Gastrocnemius medialis (tissue), 4 donors: ENCODE data around the gene TRIM41. TPM values are rescaled to one million over a fixed set of nuclear protein-coding genes. Genes with fewer than 3 reads are reported as not detected.

ENCODE experiments used
- ATAC-seq, 2 donors: fragments of 150-250 bp; one replicate each; pipeline ENCODE4 v1.9.1; 2016
- DNase-seq, 2 donors: peaks; one replicate each; pipeline ENCODE4 v3.0.0-alpha.2; 2019
- H3K27ac ChIP-seq, 4 donors: fragments of 200-600 bp; sonication (generic); 1 replicate in 1 of 4; 2 replicates in 3 of 4; pipeline ENCODE4 v1.5.1; 2016 to 2018; ENCODE audit warnings: mild to moderate bottlenecking in 2 of 4, moderate library complexity in 1 of 4
- H3K27me3 ChIP-seq, 3 donors: fragments of 200-600 bp; sonication (generic) in 2 of 3; 1 replicate in 1 of 3; 2 replicates in 2 of 3; pipeline versions ENCODE4 v1.5.1 to v1.6.0; 2016 to 2019; ENCODE audit warnings: mild to moderate bottlenecking in 1 of 3, moderate library complexity in 1 of 3
- H3K36me3 ChIP-seq, 2 donors: fragments of 200-600 bp; sonication (generic) in 1 of 2; one replicate each; pipeline ENCODE4 v1.5.1; 2017 to 2018
- H3K4me1 ChIP-seq, 2 donors: fragments of 200-600 bp; sonication (generic) in 1 of 2; one replicate each; pipeline ENCODE4 v1.5.1; 2016 to 2017; ENCODE audit warnings: mild to moderate bottlenecking in 2 of 2
- H3K4me3 ChIP-seq, 4 donors: fragments of 200-600 bp; sonication (generic) in 3 of 4; 1 replicate in 1 of 4; 2 replicates in 3 of 4; pipeline ENCODE4 v1.5.1; 2016 to 2019; ENCODE audit warnings: mild to moderate bottlenecking in 2 of 4
- H3K9me3 ChIP-seq, 3 donors: fragments of 200-600 bp; sonication (generic) in 2 of 3; 1 replicate in 1 of 3; 2 replicates in 2 of 3; pipeline ENCODE4 v1.5.1; 2016 to 2019
- POLR2A ChIP-seq, 2 donors: fragments of 450-650 bp; IDR thresholded peaks; one replicate each; pipeline ENCODE4 v1.6.1; 2017; ENCODE audit warnings: antibody characterized with exemption in 2 of 2, mild to moderate bottlenecking in 2 of 2, moderate library complexity in 2 of 2
- in situ Hi-C, 4 donors: fragments of 200-750 bp; cut with MboI; loops; one replicate each; pipeline versions ENCODE4 v1.15.0 to v1.8.0; 2017; ENCODE audit warnings: low sequenced_read_pairs in 4 of 4
- intact Hi-C: fragments of 100-400 bp; cut with DNase I; formaldehyde crosslinking; loops from one replicate; pipeline ENCODE4 v1.15.1; 2023; ENCODE audit warnings: low total_unique reads
- total RNA-seq, 4 donors: library from RNA; depleted of rRNA; stranded (reverse); fragments of >200 nt; gene quantifications; one replicate each; pipeline versions ENCODE4 v1.1.0 to v1.2.3, GENCODE V29; 2016
- TF ChIP-seq, protein P1 (sequence below), 5 experiments: fragments of 450-650 bp in 3 of 5; fragments of 200-600 bp in 2 of 5; sonication (generic) in 2 of 5; IDR thresholded peaks in 4 of 5; conservative IDR thresholded peaks in 1 of 5; 1 replicate in 4 of 5; 2 replicates in 1 of 5; pipeline ENCODE4 v1.5.1; 2016 to 2019; ENCODE audit warnings: antibody characterized with exemption in 5 of 5, mild to moderate bottlenecking in 3 of 5, moderate library complexity in 3 of 5

The TRIM41 gene
- total RNA-seq, 4 donors from 2014 or later, result 15.6 to 23.5 (median 21.6) TPM

DNA sequence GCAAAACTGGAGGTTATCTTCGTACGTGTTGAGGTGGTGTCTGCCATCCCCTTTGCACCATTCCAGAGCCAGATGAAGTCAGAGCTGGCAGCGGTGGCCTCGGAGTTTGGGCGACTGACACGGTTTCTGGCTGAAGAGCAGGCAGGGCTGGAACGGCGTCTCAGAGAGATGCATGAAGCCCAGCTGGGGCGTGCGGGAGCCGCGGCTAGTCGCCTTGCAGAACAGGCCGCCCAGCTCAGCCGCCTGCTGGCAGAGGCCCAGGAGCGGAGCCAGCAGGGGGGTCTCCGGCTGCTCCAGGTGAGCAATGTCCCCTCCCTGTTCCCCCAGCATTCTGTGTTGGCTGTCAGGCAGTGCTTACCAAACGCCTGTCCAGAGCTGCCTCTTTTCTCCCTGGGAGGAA is 9.5 kb downstream of the TRIM41 start:
- intact Hi-C loops (no loop called here), in situ Hi-C loops (no loop called here)
- H3K4me1 ChIP-seq, result no peaks in the 10 kb centered on the region
- H3K9me3 ChIP-seq, result no peaks in the 10 kb centered on the region
- H3K4me3 ChIP-seq, result no peak overlapping the region
- TF ChIP-seq, protein P1, sequence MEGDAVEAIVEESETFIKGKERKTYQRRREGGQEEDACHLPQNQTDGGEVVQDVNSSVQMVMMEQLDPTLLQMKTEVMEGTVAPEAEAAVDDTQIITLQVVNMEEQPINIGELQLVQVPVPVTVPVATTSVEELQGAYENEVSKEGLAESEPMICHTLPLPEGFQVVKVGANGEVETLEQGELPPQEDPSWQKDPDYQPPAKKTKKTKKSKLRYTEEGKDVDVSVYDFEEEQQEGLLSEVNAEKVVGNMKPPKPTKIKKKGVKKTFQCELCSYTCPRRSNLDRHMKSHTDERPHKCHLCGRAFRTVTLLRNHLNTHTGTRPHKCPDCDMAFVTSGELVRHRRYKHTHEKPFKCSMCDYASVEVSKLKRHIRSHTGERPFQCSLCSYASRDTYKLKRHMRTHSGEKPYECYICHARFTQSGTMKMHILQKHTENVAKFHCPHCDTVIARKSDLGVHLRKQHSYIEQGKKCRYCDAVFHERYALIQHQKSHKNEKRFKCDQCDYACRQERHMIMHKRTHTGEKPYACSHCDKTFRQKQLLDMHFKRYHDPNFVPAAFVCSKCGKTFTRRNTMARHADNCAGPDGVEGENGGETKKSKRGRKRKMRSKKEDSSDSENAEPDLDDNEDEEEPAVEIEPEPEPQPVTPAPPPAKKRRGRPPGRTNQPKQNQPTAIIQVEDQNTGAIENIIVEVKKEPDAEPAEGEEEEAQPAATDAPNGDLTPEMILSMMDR (IDR thresholded peaks at IDR 0.05 in 4 of 5, conservative IDR thresholded peaks at IDR 0.05 in 1 of 5), result no peak
- TF ChIP-seq POLR2A (IDR thresholded peaks at IDR 0.05), result no peak
- no peaks in the 10 kb centered on the region for H3K27me3 ChIP-seq
- no peak overlapping the region for H3K27ac ChIP-seq
- DNase-seq (peak in 1 of 2 donors; percentile 44), ATAC-seq (peak in 1 of 2 donors; percentile 18)
- H3K36me3 ChIP-seq, result peaks cover 6 to 65% of the 10 kb centered on the region in 2 donors

DNA sequence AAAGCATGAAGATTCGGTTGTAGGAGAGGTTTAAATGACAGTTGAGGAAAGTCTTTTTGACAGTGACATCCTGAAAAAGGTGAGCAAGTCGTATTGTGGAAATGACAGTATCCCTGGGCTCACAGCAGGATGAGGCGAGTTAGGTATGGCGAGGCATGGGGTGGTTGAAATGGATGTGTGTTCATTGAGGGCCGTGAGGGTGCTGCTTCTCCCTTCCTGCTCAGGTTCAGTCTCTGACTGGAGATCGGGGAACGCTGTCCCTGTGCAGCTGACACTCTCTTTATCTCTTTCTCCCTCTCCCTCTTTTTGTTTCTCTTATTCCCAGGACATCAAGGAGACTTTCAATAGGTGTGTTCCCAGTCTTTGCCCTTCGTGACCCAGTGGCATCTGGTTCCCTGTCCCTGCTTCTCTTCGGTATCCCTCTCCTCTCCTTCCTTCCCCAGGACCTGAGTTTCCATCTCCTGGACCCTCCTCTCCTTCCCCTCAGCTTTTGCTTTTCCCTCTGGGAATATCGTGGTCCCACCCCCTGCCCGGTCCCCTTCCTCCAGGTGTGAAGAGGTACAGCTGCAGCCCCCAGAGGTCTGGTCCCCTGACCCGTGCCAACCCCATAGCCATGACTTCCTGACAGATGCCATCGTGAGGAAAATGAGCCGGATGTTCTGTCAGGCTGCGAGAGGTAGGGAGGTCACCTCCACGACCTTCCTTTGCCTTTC is 10.2 kb downstream of the TRIM41 start:
- Histone ChIP-seq H3K4me1 (no peaks in the 10 kb centered on the region), H3K27ac (no peak overlapping the region), H3K36me3 (peaks cover 6 to 72% of the 10 kb centered on the region in 2 donors), H3K4me3 (no peak overlapping the region), H3K9me3 (no peaks in the 10 kb centered on the region), H3K27me3 (no peaks in the 10 kb centered on the region)
- in situ Hi-C loops, result no loop called here
- ATAC-seq, result no peak
- DNase-seq, result no peak
- intact Hi-C loops, result no loop called here
- TF ChIP-seq POLR2A (IDR thresholded peaks at IDR 0.05), result no peak
- TF ChIP-seq, protein P1 (IDR thresholded peaks at IDR 0.05 in 4 of 5, conservative IDR thresholded peaks at IDR 0.05 in 1 of 5), result no peak

DNA sequence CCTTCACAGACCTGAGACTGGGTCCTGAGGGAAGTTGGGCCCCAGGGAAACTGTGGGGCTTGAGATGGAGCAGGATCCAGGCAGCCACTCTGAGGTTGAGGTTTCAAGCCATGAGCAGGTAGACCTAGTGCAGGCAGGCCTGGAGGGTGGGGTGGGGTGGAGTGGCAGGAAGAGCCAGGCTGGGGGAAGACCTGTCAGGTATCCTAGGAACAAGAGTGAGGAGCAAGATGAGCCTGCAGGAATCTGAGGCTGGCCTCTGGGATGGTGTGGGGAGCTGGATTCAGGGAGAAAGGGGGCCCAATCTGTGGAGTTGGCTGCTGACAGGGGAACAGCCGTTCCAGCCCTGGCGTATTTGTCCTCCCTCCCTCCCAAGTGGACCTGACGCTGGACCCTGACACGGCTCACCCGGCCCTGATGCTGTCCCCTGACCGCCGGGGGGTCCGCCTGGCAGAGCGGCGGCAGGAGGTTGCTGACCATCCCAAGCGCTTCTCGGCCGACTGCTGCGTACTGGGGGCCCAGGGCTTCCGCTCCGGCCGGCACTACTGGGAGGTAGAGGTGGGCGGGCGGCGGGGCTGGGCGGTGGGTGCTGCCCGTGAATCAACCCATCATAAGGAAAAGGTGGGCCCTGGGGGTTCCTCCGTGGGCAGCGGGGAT is 10.8 kb downstream of the TRIM41 start:
- H3K27ac ChIP-seq, result no peak overlapping the region

DNA sequence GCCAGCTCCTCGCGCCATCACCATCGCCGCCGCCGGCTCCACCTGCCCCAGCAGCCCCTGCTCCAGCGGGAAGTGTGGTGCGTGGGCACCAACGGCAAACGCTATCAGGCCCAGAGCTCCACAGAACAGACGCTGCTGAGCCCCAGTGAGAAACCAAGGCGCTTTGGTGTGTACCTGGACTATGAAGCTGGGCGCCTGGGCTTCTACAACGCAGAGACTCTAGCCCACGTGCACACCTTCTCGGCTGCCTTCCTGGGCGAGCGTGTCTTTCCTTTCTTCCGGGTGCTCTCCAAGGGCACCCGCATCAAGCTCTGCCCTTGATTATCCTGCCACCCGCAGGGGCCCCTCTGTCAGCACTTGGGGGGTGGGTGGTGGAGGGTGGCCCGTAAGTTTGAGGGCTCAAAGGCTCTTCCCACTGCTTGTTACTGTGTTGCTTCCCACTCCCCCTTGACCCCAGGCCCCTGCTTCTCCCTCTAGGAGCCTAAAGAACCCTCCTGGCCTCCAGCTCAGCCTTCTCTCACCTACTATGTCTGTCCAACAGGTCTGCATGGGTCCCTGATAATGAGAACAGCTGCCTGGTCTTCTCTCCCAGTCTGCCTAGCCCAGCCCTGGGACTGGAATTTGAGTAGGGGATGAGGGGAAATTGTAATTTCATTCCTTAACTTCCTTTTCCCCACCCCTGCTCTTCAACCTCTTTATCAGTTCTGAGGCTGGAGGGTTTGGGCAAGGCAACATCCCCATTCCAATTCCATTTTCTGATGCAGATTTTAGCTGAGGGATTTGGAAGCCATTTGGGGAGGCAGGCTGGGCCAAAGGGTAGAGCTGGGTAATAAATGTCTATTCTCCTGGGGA is 11.6 kb downstream of the TRIM41 start:
- Histone ChIP-seq H3K4me3 (no peak overlapping the region), H3K27ac (peak overlapping the region in 1 of 4 donors; percentile 20), H3K36me3 (peaks cover 6 to 82% of the 10 kb centered on the region in 2 donors), H3K4me1 (no peaks in the 10 kb centered on the region), H3K27me3 (no peaks in the 10 kb centered on the region), H3K9me3 (no peaks in the 10 kb centered on the region)
- ATAC-seq (no peak), DNase-seq (no peak)
- TF ChIP-seq, protein P1 (IDR thresholded peaks at IDR 0.05 in 4 of 5, conservative IDR thresholded peaks at IDR 0.05 in 1 of 5), result no peak
- TF ChIP-seq POLR2A (IDR thresholded peaks at IDR 0.05), result no peak
- intact Hi-C loops, result no loop called here
- in situ Hi-C loops, result no loop called here

More for the DNA sequence above, 10.8 kb downstream of the TRIM41 start:
- no peak for ATAC-seq
- H3K9me3 ChIP-seq, result no peaks in the 10 kb centered on the region
- no peak overlapping the region for H3K4me3 ChIP-seq
- H3K27me3 ChIP-seq, result no peaks in the 10 kb centered on the region
- in situ Hi-C loops (no loop called here), intact Hi-C loops (no loop called here)
- DNase-seq, result no peak
- H3K4me1 ChIP-seq, result no peaks in the 10 kb centered on the region
- H3K36me3 ChIP-seq, result peaks cover 6 to 78% of the 10 kb centered on the region in 2 donors
- TF ChIP-seq, protein P1 (IDR thresholded peaks at IDR 0.05 in 4 of 5, conservative IDR thresholded peaks at IDR 0.05 in 1 of 5), result no peak
- no peak for TF ChIP-seq POLR2A (IDR thresholded peaks at IDR 0.05)
